ENCODE measurements around the gene PRICKLE3. TPM values are rescaled to one million over a fixed set of nuclear protein-coding genes. Genes with fewer than 3 reads are reported as not detected.
A peak's percentile ranks its signal among the peaks of the same experiment; 100 is the strongest.

Gene PRICKLE3, protein sequence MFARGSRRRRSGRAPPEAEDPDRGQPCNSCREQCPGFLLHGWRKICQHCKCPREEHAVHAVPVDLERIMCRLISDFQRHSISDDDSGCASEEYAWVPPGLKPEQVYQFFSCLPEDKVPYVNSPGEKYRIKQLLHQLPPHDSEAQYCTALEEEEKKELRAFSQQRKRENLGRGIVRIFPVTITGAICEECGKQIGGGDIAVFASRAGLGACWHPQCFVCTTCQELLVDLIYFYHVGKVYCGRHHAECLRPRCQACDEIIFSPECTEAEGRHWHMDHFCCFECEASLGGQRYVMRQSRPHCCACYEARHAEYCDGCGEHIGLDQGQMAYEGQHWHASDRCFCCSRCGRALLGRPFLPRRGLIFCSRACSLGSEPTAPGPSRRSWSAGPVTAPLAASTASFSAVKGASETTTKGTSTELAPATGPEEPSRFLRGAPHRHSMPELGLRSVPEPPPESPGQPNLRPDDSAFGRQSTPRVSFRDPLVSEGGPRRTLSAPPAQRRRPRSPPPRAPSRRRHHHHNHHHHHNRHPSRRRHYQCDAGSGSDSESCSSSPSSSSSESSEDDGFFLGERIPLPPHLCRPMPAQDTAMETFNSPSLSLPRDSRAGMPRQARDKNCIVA
- total RNA-seq = 10 to 100 TPM; 16.3 to 16.7 TPM

DNA sequence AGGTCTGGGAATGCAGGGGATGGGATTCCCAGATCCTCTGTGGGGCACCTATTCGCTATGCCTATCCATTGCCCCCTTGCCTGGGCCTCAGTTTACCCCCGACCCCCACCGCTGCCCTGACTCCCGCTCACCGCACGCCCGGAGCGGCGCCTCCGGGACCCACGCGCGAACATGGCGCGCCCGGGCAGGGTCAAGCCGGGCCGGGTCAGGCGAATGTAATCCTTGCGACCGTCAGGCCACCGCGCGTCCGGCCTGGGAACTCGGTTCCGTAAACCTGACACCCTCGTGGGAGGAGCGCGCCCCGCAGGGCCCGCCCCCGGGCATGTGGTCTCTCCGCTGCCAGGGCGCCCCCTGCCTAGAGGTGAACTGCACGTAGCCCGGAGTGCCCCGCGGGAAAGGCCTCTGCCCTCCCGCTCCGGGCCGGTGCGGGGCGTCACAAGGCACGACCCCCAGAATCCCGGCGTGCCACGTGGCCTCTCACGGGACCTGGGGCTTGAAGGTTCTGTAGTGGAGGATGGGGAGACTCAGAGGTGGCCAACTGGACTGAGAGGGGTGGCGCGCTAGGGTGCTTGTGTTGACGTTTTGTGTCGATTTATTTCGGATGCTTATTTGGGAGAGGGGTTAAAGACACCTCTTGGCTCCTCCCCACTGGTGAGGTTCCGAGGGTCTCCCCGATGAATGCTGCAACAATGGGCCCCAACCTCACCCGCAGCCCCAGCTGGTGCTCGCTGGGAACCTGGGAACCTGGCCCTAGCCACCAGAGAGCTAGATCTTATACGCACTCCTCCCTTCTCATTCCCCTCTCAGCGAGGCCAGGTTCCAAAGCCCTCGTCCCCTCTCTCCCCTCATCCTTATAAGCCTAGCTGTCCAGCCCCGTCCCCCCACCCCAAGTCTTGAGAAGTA, at the start of gene PRICKLE3:
TSS of gene PRICKLE3 (minus strand) at position 249 of the 903 bp plus-strand sequence. CDS start at position 173, 76 bp downstream.
- peak within 1 kb of the TSS; percentile 86 for H3K27ac Mint-ChIP-seq
- H3K27me3 Mint-ChIP-seq = no peaks in the 10 kb centered on the region
- peaks cover 12% of the 10 kb centered on the region for H3K4me1 Mint-ChIP-seq
- H3K9me3 Mint-ChIP-seq = no peaks in the 10 kb centered on the region
- peak; percentile 78 for DNase-seq
- H3K36me3 Mint-ChIP-seq = peaks cover 7% of the 10 kb centered on the region
- peak within 1 kb of the TSS; percentile 90 for H3K4me3 Mint-ChIP-seq

DNA sequence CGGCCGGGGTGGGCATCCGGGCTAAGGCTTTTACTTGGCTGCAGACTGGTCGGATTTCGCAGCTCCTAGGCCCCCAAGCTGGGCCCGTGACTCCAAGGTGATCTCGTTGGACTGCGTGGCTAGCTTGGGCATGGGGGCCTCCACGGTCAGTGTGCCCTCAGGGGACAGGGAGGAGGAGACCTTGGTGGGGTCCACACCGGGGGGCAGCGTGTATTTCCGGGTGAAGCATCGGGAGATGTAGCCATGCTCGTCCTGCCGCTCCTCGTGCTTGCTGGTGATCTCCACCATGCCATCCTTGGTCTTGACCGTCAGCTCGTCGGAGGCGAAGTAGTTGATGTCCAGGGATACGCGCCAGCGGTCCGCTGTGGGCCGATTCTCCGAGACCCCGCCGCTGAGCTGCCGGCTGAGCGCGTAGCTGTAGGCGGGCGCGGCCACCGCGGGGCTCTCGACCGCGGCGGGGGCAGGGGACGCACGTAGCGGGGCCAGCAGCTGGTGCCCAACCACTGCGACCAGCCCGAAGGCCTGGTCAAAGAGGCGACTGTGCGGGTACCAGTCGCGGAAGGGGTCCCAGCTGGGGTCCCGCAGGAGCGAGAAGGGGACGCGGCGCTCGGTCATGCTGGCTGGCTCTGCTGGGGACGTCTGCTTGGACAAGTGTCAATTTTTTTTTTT, 47.8 kb upstream of the PRICKLE3 start:
- Mint-ChIP-seq H3K4me3 (no peak overlapping the region), H3K27me3 (no peaks in the 10 kb centered on the region), H3K36me3 (peaks cover 6% of the 10 kb centered on the region), H3K9me3 (no peaks in the 10 kb centered on the region), H3K4me1 (peaks cover 24% of the 10 kb centered on the region), H3K27ac (no peak overlapping the region)
- no peak for DNase-seq

DNA sequence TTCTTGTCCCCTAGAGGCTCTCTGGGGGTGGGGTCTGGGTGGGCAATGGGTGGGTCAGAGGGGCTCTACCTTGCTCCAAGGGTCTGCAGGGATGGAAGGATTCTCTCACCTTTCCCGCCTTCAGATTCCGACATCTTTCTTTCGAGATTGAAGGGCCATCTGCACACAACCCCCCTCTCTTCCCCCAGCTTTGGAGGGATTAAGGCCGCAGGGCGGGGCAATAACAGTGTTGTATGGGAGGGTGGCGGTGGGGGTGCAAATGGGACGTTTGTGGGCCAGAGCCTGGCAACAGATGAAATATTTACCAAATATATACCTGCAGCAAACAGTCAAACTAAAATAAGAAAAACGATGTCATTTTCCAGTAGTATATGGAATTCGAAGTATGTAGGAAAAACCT, 47.0 kb upstream of the PRICKLE3 start, which contains the start of gene CACNA1F:
TSS of gene CACNA1F (minus strand) at position 165 of the 400 bp plus-strand sequence. CDS start at position 134, 31 bp downstream.
- Mint-ChIP-seq H3K9me3 (no peaks in the 10 kb centered on the region), H3K4me1 (peaks cover 24% of the 10 kb centered on the region), H3K27ac (no peak within 1 kb of the TSS), H3K4me3 (no peak within 1 kb of the TSS), H3K27me3 (no peaks in the 10 kb centered on the region), H3K36me3 (peaks cover 6% of the 10 kb centered on the region)
- no peak for DNase-seq

DNA sequence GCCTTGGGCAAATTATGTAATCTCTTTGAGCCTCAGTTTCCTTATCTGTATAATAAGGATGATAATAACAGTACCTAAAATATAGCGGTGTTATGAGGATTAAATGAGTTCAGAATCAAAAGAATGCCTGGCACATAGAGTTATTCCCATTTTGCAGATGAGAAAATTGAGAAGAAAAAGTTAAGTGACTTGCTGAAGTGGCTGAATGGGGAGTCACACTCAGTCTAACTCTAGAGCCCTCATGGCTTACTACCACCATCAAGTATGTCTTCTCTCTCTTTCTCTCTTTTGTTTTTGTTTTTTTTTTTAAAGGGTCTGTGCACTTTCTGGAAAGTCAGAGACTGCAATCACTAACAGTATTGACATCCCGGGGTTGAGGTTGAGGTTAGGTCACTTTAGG, 46.4 kb upstream of the PRICKLE3 start:
- Mint-ChIP-seq H3K27ac (no peak overlapping the region), H3K4me1 (peaks cover 24% of the 10 kb centered on the region), H3K9me3 (no peaks in the 10 kb centered on the region), H3K4me3 (no peak overlapping the region), H3K36me3 (peaks cover 6% of the 10 kb centered on the region), H3K27me3 (no peaks in the 10 kb centered on the region)
- no peak for DNase-seq

DNA sequence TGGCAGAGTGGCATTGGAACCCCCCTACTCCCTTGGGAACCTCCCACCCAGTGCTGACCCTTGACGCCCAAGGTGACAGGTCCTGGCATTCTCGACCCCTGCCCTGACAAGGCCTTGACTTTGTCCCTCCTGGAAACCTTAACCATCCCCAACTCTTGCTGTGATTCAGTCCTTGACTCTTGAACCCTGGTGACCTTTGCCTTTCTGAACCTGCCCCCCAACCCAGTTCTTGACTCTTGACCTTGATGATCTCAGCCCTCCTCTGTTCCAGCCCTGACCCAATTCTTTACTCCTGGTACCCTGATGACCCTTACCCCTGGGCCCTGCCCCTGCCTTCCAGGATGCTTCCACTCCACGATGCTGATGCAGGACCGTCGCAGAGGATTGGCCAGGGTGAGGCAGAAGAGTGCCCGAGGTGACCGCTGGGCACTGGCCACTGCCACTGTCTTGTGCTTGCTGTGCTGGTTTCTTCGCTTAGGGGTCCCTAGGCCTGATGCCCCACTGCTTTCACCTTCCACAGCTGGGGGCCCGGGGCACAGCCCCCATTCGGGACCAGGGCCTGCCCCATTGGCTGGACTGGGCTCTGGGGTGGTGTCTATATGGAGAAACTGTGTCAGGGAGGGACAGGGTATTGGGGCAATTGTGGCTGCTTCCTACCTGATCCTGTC, 45.3 kb upstream of the PRICKLE3 start:
- peak overlapping the region; percentile 78 for H3K4me3 Mint-ChIP-seq
- peak overlapping the region; percentile 92 for H3K27ac Mint-ChIP-seq
- DNase-seq = no peak
- H3K4me1 Mint-ChIP-seq = peaks cover 16% of the 10 kb centered on the region
- no peaks in the 10 kb centered on the region for H3K27me3 Mint-ChIP-seq
- H3K9me3 Mint-ChIP-seq = no peaks in the 10 kb centered on the region
- peaks cover 2% of the 10 kb centered on the region for H3K36me3 Mint-ChIP-seq

DNA sequence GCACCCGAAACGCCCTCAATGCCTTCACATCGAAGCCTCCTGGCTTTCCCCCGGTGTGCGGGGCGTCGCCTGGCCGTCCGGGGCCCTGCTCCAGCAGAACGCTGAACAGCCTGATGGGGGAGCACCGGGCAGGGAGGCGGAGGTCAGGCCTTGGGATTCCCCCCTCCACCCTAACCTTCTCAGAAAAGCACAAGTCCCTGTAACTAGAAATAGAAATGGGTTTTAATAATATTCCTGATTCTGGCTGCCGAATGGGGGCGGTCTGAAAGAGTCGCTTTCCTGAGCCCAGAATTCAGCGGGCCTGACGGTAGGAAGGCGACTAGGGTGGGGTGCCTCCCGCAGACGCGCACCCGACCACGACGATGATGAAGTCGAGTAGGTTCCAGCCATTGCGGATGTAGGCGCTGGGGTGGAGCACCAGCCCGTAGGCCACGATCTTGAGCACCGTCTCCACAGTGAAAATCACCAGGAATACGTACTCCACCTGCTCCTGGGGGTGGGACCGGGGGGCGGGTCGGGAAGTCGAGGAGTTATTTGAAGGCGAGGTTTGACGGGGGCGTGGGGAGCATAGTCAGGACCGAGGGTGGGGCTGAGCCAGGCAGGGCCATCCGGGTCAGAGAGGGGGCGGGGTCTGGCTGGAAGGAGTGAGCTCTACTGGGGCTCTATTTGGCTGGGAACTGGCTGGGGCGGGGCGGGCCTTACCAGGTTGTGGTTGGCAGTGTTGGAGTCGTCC, 44.5 kb upstream of the PRICKLE3 start:
- Mint-ChIP-seq H3K4me3 (peak overlapping the region; percentile 78), H3K27ac (peak overlapping the region; percentile 92)

DNA sequence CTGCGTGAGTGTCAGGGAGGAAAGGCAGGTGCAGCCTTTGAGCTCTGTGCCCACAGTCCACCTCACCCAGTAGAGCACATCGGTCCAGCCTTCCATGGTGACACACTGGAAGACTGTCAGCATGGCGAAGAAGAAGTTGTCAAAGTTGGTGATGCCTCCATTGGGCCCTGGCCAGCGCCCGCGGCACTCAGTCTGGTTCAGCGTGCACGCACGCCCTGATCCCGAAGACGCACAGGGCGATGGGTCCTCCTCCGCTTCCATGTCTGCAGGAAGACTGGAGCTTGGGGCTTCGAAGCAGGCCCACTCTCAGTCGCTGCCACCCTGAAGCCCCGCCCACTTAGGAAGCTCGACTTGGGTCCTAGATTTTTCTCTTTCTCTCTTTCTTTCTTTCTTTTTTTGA, 42.0 kb upstream of the PRICKLE3 start:
- peaks cover 12% of the 10 kb centered on the region for H3K4me1 Mint-ChIP-seq
- no peaks in the 10 kb centered on the region for H3K9me3 Mint-ChIP-seq
- no peak overlapping the region for H3K27ac Mint-ChIP-seq
- H3K4me3 Mint-ChIP-seq = no peak overlapping the region
- no peak for DNase-seq
- peaks cover 4% of the 10 kb centered on the region for H3K27me3 Mint-ChIP-seq
- no peaks in the 10 kb centered on the region for H3K36me3 Mint-ChIP-seq

More for the DNA sequence above, 44.5 kb upstream of the PRICKLE3 start:
- Mint-ChIP-seq H3K36me3 (peaks cover 2% of the 10 kb centered on the region), H3K4me1 (peaks cover 14% of the 10 kb centered on the region), H3K27me3 (peaks cover 2% of the 10 kb centered on the region), H3K9me3 (no peaks in the 10 kb centered on the region)
- peak; percentile 74 for DNase-seq

DNA sequence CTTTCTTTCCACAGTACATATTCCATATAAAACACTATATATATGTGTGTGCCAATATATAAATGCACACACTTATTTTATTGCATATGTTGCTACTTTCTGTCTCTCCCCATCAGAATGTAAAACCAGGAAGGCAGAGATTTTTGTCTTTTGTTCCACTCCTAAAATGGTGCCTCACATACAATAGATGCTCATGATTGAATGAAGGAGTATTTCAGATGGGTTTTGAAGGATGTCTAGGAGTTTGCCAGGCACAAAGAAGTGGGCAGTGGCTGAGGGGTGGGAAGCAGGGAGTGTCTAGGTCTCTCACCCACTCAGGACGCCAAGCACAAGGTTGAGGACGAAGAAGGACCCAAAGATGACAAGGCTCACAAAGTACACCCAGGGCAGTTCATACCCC, 41.6 kb upstream of the PRICKLE3 start:
- Mint-ChIP-seq H3K27ac (no peak overlapping the region), H3K4me3 (no peak overlapping the region), H3K4me1 (peaks cover 12% of the 10 kb centered on the region), H3K27me3 (peaks cover 4% of the 10 kb centered on the region), H3K9me3 (no peaks in the 10 kb centered on the region), H3K36me3 (no peaks in the 10 kb centered on the region)
- no peak for DNase-seq

DNA sequence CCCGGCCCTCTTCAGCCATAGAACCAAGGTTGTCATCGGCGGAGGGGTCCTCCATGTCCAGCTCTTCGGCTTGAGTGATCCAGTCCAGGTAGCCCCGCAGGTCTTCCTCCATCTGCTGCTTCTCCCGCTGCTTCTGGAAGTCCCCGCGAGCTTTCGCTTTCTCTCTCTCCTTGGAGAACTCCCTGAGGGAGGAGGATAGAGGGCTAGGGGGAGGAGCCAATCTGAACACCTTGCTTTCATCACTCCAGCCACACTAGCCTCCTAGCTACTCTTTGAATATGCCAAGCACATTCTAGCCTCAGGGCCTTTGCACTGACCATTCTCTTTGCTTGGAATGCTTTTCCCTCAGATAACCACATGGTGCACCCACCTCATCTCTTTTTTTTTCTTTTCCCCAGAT, 40.8 kb upstream of the PRICKLE3 start:
- Mint-ChIP-seq H3K27me3 (peaks cover 4% of the 10 kb centered on the region), H3K4me1 (peaks cover 12% of the 10 kb centered on the region), H3K9me3 (no peaks in the 10 kb centered on the region), H3K4me3 (no peak overlapping the region), H3K27ac (no peak overlapping the region), H3K36me3 (no peaks in the 10 kb centered on the region)
- no peak for DNase-seq

DNA sequence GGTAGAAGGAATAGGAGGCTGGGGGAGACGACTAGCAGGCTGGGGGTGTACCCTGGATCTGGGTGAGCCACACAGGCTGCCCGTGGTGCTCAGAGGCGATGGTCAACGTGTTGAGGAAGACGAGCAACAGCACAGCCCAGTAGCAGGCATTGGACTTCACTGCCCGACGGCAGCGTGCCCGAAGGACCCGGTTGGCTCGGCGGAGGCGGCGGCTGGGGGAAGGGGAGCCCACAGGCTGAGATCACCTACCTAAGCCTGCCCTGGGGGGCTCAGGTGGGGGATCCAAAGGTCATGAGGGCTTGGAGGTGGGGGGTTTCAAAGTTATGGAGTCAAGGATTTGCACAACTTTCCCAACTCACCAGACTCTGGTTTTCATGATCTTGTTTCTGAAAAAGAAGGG, 39.7 kb upstream of the PRICKLE3 start:
- H3K27me3 Mint-ChIP-seq = peaks cover 8% of the 10 kb centered on the region
- DNase-seq = no peak
- H3K9me3 Mint-ChIP-seq = no peaks in the 10 kb centered on the region
- H3K4me3 Mint-ChIP-seq = no peak overlapping the region
- no peaks in the 10 kb centered on the region for H3K36me3 Mint-ChIP-seq
- H3K4me1 Mint-ChIP-seq = peaks cover 6% of the 10 kb centered on the region
- no peak overlapping the region for H3K27ac Mint-ChIP-seq

DNA sequence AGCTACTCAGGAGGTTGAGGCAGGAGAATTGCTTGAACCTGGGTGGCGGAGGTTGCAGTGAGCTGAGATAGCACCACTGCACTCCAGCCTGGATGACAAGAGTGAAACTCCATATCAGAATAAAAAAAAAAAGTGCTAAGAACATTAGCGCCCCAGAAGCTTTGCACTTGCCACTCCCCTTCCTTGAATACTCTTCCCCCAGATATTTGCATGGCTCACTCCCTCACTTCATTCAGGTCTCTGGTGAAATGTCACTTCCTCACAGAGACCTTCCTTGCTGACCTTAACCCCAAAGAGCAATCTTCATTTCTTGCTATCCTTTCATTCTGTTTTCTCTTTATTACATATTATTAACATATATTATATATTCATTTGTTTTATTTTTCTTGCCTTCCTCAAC, 35.7 kb upstream of the PRICKLE3 start:
- Mint-ChIP-seq H3K4me1 (no peaks in the 10 kb centered on the region), H3K27me3 (peaks cover 8% of the 10 kb centered on the region), H3K4me3 (no peak overlapping the region)

DNA sequence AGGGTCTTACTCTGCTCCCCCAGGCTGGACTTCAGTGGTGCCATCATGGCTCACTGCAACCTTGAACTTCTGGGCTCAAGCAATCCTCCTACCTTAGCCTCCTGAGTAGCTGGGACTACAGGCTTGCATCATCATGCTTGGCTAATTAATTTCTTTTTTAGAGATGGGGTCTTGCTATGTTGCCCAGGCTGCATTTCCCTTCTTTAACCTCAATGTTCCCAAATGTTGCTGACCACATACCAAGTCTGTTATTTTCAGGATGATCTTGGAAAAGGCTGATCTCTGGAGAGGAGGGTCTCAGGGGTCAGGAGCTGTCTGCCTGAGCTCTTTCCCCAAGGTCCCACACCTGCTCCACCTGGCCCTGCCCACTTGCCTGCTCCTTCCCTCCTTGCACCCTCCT, 33.9 kb upstream of the PRICKLE3 start:
- DNase-seq = no peak
- Mint-ChIP-seq H3K36me3 (peaks cover 2% of the 10 kb centered on the region), H3K27ac (no peak overlapping the region), H3K27me3 (peaks cover 4% of the 10 kb centered on the region), H3K9me3 (no peaks in the 10 kb centered on the region), H3K4me3 (no peak overlapping the region), H3K4me1 (no peaks in the 10 kb centered on the region)

More for the DNA sequence above, 35.7 kb upstream of the PRICKLE3 start:
- no peaks in the 10 kb centered on the region for H3K9me3 Mint-ChIP-seq
- H3K27ac Mint-ChIP-seq = no peak overlapping the region
- DNase-seq = no peak
- H3K36me3 Mint-ChIP-seq = peaks cover 2% of the 10 kb centered on the region

DNA sequence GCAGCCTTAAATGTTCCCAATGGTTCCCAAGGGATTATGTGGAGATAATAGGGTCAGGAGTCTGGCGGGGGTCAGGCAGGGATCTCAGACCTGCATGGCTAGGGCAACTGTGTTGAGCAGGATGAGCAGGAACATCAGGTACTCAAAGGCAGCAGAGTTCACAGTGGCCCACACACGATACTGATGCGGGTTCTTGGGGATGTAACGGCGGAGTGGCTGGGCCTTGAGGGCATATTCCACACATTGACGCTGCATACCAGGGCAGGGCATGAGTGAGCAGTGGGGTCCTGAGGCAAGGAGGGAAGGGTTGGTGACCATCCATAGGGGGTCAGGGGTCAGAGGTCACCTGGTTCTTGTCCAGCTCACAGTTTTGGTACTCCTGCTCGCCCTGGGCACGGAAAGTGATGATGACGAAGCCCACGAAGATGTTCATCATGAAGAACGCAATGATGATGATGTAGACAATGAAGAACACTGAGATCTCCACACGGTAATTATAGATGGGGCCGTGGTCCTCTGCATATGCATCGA, 28.9 kb upstream of the PRICKLE3 start:
- no peak overlapping the region for H3K4me3 Mint-ChIP-seq
- H3K36me3 Mint-ChIP-seq = peaks cover 2% of the 10 kb centered on the region
- no peak for DNase-seq
- H3K9me3 Mint-ChIP-seq = no peaks in the 10 kb centered on the region
- H3K27ac Mint-ChIP-seq = no peak overlapping the region
- no peaks in the 10 kb centered on the region for H3K27me3 Mint-ChIP-seq
- no peaks in the 10 kb centered on the region for H3K4me1 Mint-ChIP-seq
